GM21723 (cell line): ENCODE measurements around the gene TLE1.
A peak's percentile ranks its signal among the peaks of the same experiment; 100 is the strongest.
"Not testable (repeated sequence)": the region's sequence is repeated elsewhere in the genome, so short reads cannot be mapped to it uniquely, and the experiment has no call there.

Source experiments
- ATAC-seq: cut with Tn5 transposase; IDR thresholded peaks from one replicate; pipeline ENCODE4 v1.9.1; 2021; ENCODE audit warnings: mild to moderate bottlenecking, moderate library complexity; ENCODE audit not compliant: unreplicated experiment

The TLE1 gene

GRCh38 chr9:81601639-81602623 lies 87.4 kb downstream of the TLE1 start:
- ATAC-seq: peak; percentile 70

GRCh38 chr9:81600631-81601030 lies 88.7 kb downstream of the TLE1 start:
- ATAC-seq: no peak

- no peak for ATAC-seq
Measured at GRCh38 chr9:81599837-81600236, 89.5 kb downstream of the TLE1 start.

GRCh38 chr9:81598811-81599210 lies 90.5 kb downstream of the TLE1 start:
- ATAC-seq: no peak

GRCh38 chr9:81598123-81598497 lies 91.2 kb downstream of the TLE1 start:
- ATAC-seq: no peak

GRCh38 chr9:81597419-81598122 lies 91.8 kb downstream of the TLE1 start:
- no peak for ATAC-seq

- ATAC-seq: no peak
Measured at GRCh38 chr9:81596679-81597418, 92.5 kb downstream of the TLE1 start.

GRCh38 chr9:81595887-81596543 lies 93.3 kb downstream of the TLE1 start:
- no peak for ATAC-seq

GRCh38 chr9:81595293-81595692 lies 94.1 kb downstream of the TLE1 start:
- not testable (repeated sequence) for ATAC-seq

GRCh38 chr9:81594415-81594814 lies 94.9 kb downstream of the TLE1 start:
- no peak for ATAC-seq

- ATAC-seq: no peak
Measured at GRCh38 chr9:81592887-81593266, 96.5 kb downstream of the TLE1 start.

GRCh38 chr9:81591791-81592190 lies 97.6 kb downstream of the TLE1 start:
- ATAC-seq: no peak

- ATAC-seq: no peak
Measured at GRCh38 chr9:81590688-81591087, 98.7 kb downstream of the TLE1 start.

GRCh38 chr9:81589819-81590218 lies 99.5 kb downstream of the TLE1 start:
- no peak for ATAC-seq

GRCh38 chr9:81589392-81589791 lies 100.0 kb downstream of the TLE1 start:
- ATAC-seq: no peak

- ATAC-seq: no peak
Measured at GRCh38 chr9:81588148-81588871, 101.0 kb downstream of the TLE1 start.

- ATAC-seq: no peak
Measured at GRCh38 chr9:81586786-81587185, 102.6 kb downstream of the TLE1 start.

GRCh38 chr9:81585191-81585763 lies 104.1 kb downstream of the TLE1 start:
- no peak for ATAC-seq

- ATAC-seq: no peak
Measured at GRCh38 chr9:81584099-81584498, 105.2 kb downstream of the TLE1 start.

GRCh38 chr9:81581986-81582385 lies 107.4 kb downstream of the TLE1 start:
- no peak for ATAC-seq
